GM12874 (cell line): ENCODE data around the gene ADAMTSL2.

Experiments used
- CTCF ChIP-seq: IDR thresholded peaks from 2 replicates; pipeline ENCODE4 v1.5.1; 2011; ENCODE audit warnings: low read depth, mild to moderate bottlenecking, control low read depth, low read length, moderate library complexity; ENCODE audit not compliant: insufficient read depth

Gene ADAMTSL2

GRCh38 chr9:133570691-133571080 lies 36.2 kb downstream of the ADAMTSL2 start:
- no peak for TF ChIP-seq CTCF

- no peak for TF ChIP-seq CTCF
Measured at GRCh38 chr9:133571391-133571890, 36.9 kb downstream of the ADAMTSL2 start.

GRCh38 chr9:133571896-133572595 lies 37.5 kb downstream of the ADAMTSL2 start:
- TF ChIP-seq CTCF = no peak

- no peak for TF ChIP-seq CTCF
Measured at GRCh38 chr9:133572821-133573361, 38.4 kb downstream of the ADAMTSL2 start.

GRCh38 chr9:133573791-133574515 lies 39.4 kb downstream of the ADAMTSL2 start:
- TF ChIP-seq CTCF = no peak

- no peak for TF ChIP-seq CTCF
Measured at GRCh38 chr9:133574771-133575170, 40.3 kb downstream of the ADAMTSL2 start.
